ENCODE results near the gene ERMN.
"Not testable (repeated sequence)": the region's sequence is repeated elsewhere in the genome, so short reads cannot be mapped to it uniquely, and the experiment has no call there.

Gene ERMN

DNA sequence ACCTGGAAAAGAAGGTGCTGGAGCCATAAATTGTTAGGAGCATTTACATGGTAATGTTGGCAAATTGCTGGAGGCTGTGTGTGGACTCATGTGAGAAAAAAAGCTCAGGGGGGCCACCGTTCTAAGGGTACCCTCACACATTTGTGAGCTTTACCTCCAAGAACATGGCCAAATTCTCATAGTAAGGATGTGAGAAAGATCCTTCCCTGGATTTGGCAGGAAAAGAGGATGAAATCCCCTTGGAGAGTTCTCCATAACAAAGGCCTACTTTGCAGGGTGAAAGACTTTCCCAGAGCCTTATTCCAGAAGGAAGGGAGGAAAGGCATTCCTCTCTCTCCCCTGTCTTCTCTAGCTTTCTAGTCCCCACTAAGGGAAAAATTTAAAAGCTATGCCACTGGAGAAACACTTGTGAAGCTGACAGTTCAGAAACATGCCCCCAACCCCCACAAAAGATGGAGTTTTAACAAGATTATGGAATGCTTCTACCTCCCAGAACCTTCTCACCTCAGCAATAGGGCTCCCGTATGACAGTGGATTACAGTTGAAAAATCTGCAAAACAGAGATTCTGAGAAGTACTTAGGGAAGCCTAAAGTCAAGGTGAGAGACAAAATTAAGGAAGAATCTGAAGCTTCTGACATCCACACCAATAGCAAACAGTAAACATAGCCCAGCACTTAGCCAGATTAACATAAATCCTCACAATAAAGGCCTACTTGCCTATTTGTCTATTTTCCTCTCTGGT, 20.2 kb upstream of the ERMN start:
- H3K4me3 ChIP-seq (replicated peaks; ENCODE audit: insufficient read depth, low read length) = no peak overlapping the region
- no peak for TF ChIP-seq POLR2AphosphoS5 (IDR thresholded peaks at IDR 0.05; ENCODE audit: low read depth)
- TF ChIP-seq, protein P1, sequence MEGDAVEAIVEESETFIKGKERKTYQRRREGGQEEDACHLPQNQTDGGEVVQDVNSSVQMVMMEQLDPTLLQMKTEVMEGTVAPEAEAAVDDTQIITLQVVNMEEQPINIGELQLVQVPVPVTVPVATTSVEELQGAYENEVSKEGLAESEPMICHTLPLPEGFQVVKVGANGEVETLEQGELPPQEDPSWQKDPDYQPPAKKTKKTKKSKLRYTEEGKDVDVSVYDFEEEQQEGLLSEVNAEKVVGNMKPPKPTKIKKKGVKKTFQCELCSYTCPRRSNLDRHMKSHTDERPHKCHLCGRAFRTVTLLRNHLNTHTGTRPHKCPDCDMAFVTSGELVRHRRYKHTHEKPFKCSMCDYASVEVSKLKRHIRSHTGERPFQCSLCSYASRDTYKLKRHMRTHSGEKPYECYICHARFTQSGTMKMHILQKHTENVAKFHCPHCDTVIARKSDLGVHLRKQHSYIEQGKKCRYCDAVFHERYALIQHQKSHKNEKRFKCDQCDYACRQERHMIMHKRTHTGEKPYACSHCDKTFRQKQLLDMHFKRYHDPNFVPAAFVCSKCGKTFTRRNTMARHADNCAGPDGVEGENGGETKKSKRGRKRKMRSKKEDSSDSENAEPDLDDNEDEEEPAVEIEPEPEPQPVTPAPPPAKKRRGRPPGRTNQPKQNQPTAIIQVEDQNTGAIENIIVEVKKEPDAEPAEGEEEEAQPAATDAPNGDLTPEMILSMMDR (IDR thresholded peaks at IDR 0.05; ENCODE audit: insufficient read depth, low read length) = no peak
- TF ChIP-seq SPI1 (IDR thresholded peaks at IDR 0.05; ENCODE audit: borderline replicate concordance, low read depth) = no peak
- TF ChIP-seq GABPA (IDR thresholded peaks at IDR 0.05; ENCODE audit: low read depth) = no peak
- TF ChIP-seq, protein P2, sequence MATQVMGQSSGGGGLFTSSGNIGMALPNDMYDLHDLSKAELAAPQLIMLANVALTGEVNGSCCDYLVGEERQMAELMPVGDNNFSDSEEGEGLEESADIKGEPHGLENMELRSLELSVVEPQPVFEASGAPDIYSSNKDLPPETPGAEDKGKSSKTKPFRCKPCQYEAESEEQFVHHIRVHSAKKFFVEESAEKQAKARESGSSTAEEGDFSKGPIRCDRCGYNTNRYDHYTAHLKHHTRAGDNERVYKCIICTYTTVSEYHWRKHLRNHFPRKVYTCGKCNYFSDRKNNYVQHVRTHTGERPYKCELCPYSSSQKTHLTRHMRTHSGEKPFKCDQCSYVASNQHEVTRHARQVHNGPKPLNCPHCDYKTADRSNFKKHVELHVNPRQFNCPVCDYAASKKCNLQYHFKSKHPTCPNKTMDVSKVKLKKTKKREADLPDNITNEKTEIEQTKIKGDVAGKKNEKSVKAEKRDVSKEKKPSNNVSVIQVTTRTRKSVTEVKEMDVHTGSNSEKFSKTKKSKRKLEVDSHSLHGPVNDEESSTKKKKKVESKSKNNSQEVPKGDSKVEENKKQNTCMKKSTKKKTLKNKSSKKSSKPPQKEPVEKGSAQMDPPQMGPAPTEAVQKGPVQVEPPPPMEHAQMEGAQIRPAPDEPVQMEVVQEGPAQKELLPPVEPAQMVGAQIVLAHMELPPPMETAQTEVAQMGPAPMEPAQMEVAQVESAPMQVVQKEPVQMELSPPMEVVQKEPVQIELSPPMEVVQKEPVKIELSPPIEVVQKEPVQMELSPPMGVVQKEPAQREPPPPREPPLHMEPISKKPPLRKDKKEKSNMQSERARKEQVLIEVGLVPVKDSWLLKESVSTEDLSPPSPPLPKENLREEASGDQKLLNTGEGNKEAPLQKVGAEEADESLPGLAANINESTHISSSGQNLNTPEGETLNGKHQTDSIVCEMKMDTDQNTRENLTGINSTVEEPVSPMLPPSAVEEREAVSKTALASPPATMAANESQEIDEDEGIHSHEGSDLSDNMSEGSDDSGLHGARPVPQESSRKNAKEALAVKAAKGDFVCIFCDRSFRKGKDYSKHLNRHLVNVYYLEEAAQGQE (IDR thresholded peaks at IDR 0.05; ENCODE audit: insufficient replicate concordance, low read depth) = no peak
- no peak overlapping the region for H3K27ac ChIP-seq (replicated peaks)
- DNase-seq (ENCODE audit: low read depth in 1 of 2, low spot score in 1 of 2) = no peak
- H3K27me3 ChIP-seq (ENCODE audit: insufficient read depth, poor library complexity, severe bottlenecking) = no peaks in the 10 kb centered on the region

GRCh38 chr2:157341381-157341780, 15.8 kb upstream of the ERMN start:
- not testable (repeated sequence) for H3K4me3 ChIP-seq (replicated peaks; ENCODE audit: insufficient read depth, low read length); DNase-seq (ENCODE audit: low read depth in 1 of 2, low spot score in 1 of 2); H3K27ac ChIP-seq (replicated peaks); H3K27me3 ChIP-seq (ENCODE audit: insufficient read depth, poor library complexity, severe bottlenecking)

DNA sequence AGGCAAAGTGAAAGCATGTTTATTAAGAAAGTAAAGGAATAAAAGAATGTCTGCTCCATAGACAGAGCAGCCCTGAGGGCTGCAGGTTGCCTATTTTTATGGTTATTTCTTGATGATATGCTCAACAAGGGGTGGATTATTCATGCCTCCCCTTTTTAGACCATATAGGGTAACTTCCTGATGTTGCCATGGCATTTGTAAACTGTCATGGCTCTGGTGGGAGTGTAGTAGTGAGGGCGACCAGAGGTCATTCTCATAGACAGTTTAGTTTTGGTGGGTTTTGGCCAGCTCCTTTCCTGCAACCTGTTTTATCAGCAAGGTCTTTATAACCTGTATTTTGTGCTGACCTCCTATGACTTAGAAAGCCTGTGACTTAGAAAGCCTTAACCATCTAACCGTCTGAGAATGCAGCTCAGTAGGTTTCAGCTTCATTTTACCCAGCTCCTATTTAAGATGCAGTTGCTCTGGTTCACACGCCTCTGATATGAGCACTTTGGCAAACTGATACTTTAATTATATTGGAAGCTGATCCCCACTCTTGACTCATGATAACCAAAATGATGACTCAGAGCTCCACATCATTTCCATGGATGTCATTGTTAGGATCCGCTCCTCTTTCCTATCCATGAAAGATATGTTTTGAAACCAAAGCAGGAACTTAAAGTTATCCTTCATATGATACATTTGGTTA, 14.5 kb upstream of the ERMN start:
- H3K27ac ChIP-seq (replicated peaks) = no peak overlapping the region
- no peaks in the 10 kb centered on the region for H3K27me3 ChIP-seq (ENCODE audit: insufficient read depth, poor library complexity, severe bottlenecking)

GRCh38 chr2:157337978-157338377, 12.4 kb upstream of the ERMN start:
- TF ChIP-seq POLR2AphosphoS5 (IDR thresholded peaks at IDR 0.05; ENCODE audit: low read depth) (no peak), SPI1 (IDR thresholded peaks at IDR 0.05; ENCODE audit: borderline replicate concordance, low read depth) (no peak), GABPA (IDR thresholded peaks at IDR 0.05; ENCODE audit: low read depth) (no peak)
- TF ChIP-seq, protein P2 (IDR thresholded peaks at IDR 0.05; ENCODE audit: insufficient replicate concordance, low read depth) = no peak
- TF ChIP-seq, protein P1 (IDR thresholded peaks at IDR 0.05; ENCODE audit: insufficient read depth, low read length) = no peak
- Histone ChIP-seq H3K27me3 (ENCODE audit: insufficient read depth, poor library complexity, severe bottlenecking) (peaks cover 2% of the 10 kb centered on the region), H3K27ac (replicated peaks) (no peak overlapping the region), H3K4me3 (replicated peaks; ENCODE audit: insufficient read depth, low read length) (no peak overlapping the region)
- DNase-seq (ENCODE audit: low read depth in 1 of 2, low spot score in 1 of 2) = no peak

More for the DNA sequence above, 14.5 kb upstream of the ERMN start:
- TF ChIP-seq POLR2AphosphoS5 (IDR thresholded peaks at IDR 0.05; ENCODE audit: low read depth) = no peak
- no peak overlapping the region for H3K4me3 ChIP-seq (replicated peaks; ENCODE audit: insufficient read depth, low read length)
- DNase-seq (ENCODE audit: low read depth in 1 of 2, low spot score in 1 of 2) = no peak
